HG03175 (cell line): Measurements from ENCODE around the gene DDT.
A peak's percentile ranks its signal among the peaks of the same experiment; 100 is the strongest.
"Not testable (repeated sequence)": the region's sequence is repeated elsewhere in the genome, so short reads cannot be mapped to it uniquely, and the experiment has no call there.

Experiments
- ATAC-seq: cut with Tn5 transposase; IDR thresholded peaks from one replicate; pipeline ENCODE4 v1.9.1; 2021; ENCODE audit warnings: mild to moderate bottlenecking, moderate library complexity; ENCODE audit not compliant: unreplicated experiment

Gene DDT

GRCh38 chr22:23974345-23974744 is at the start of gene DDT:
DDT (minus strand) TSS chr22:23974441; CDS start chr22:23974414, 27 bp downstream.
- peak; percentile 90 for ATAC-seq

- ATAC-seq: no peak
These were observed 49.1 kb upstream of the DDT start for GRCh38 chr22:24023204-24023789.

GRCh38 chr22:24021304-24021703 is 47.1 kb upstream of the DDT start:
- ATAC-seq: no peak

- no peak for ATAC-seq
These were observed 41.9 kb upstream of the DDT start for GRCh38 chr22:24016156-24016555.

- ATAC-seq: no peak
These were observed 37.5 kb upstream of the DDT start for GRCh38 chr22:24011735-24012068.

GRCh38 chr22:24010018-24010391 is 35.8 kb upstream of the DDT start:
- no peak for ATAC-seq

GRCh38 chr22:24009227-24010017 is 35.2 kb upstream of the DDT start:
- ATAC-seq: no peak

GRCh38 chr22:24008381-24009226 is 34.4 kb upstream of the DDT start:
- ATAC-seq: no peak

GRCh38 chr22:24008022-24008283 is 33.7 kb upstream of the DDT start:
- no peak for ATAC-seq

GRCh38 chr22:24007253-24008021 is 33.2 kb upstream of the DDT start:
- no peak for ATAC-seq

- ATAC-seq: no peak
These were observed 32.6 kb upstream of the DDT start for GRCh38 chr22:24006914-24007214.

GRCh38 chr22:24006207-24006913 is 32.1 kb upstream of the DDT start:
- ATAC-seq: no peak

GRCh38 chr22:24005201-24005600 is 31.0 kb upstream of the DDT start, which contains the start of gene GSTT4:
GSTT4 (minus strand) TSS chr22:24005453; CDS start chr22:24005356, 97 bp downstream.
- ATAC-seq: no peak

GRCh38 chr22:24003887-24004286 is 29.6 kb upstream of the DDT start:
- no peak for ATAC-seq

- no peak for ATAC-seq
These were observed 28.6 kb upstream of the DDT start for GRCh38 chr22:24002851-24003250.

- no peak for ATAC-seq
These were observed 28.0 kb upstream of the DDT start for GRCh38 chr22:24002272-24002671.

- ATAC-seq: no peak
These were observed 27.1 kb upstream of the DDT start for GRCh38 chr22:24001314-24001713.

- ATAC-seq: not testable (repeated sequence)
These were observed 25.5 kb upstream of the DDT start for GRCh38 chr22:23999779-24000178.

GRCh38 chr22:23997092-23997491 is 22.9 kb upstream of the DDT start:
- no peak for ATAC-seq

GRCh38 chr22:23993581-23994177 is 19.4 kb upstream of the DDT start:
- ATAC-seq: not testable (repeated sequence)
